HL-60 (cell line): ENCODE measurements around the gene KLHL26.
"Not testable (repeated sequence)": the region's sequence is repeated elsewhere in the genome, so short reads cannot be mapped to it uniquely, and the experiment has no call there.

Source experiments
- POLR2AphosphoS5 ChIP-seq: IDR thresholded peaks from 2 replicates; pipeline ENCODE4 v1.6.1; 2012; ENCODE audit warnings: low read depth
- TF ChIP-seq, protein P1 (sequence below): IDR thresholded peaks from 2 replicates; pipeline ENCODE4 v1.6.1; 2012; ENCODE audit warnings: low read depth; ENCODE audit not compliant: insufficient replicate concordance
- TF ChIP-seq, protein P2 (sequence below): IDR thresholded peaks from one replicate; pipeline ENCODE4 v1.5.1; 2011; ENCODE audit warnings: low read length, control low read depth, inconsistent platforms; ENCODE audit not compliant: insufficient read depth

DNA sequence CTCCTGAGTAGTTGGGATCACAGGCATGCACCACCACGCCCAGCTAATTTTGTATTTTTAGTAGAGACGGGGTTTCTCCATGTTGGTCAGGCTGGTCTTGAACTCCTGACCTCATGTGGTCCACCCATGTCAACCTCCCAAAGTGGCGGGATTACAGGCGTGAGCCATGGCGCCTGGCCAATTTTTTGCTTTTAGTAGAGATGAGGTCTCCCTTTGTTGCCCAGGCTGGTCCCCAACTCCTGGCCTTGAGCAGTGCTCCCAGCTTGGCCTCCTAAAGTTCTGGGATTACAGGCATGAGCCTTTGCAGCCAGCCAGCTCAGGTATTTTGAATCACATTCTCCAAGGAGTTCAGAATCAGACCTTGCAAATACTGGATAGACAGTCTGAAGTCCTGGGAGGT is 44.1 kb upstream of the KLHL26 start:
- not testable (repeated sequence) for TF ChIP-seq POLR2AphosphoS5
- TF ChIP-seq, protein P1, sequence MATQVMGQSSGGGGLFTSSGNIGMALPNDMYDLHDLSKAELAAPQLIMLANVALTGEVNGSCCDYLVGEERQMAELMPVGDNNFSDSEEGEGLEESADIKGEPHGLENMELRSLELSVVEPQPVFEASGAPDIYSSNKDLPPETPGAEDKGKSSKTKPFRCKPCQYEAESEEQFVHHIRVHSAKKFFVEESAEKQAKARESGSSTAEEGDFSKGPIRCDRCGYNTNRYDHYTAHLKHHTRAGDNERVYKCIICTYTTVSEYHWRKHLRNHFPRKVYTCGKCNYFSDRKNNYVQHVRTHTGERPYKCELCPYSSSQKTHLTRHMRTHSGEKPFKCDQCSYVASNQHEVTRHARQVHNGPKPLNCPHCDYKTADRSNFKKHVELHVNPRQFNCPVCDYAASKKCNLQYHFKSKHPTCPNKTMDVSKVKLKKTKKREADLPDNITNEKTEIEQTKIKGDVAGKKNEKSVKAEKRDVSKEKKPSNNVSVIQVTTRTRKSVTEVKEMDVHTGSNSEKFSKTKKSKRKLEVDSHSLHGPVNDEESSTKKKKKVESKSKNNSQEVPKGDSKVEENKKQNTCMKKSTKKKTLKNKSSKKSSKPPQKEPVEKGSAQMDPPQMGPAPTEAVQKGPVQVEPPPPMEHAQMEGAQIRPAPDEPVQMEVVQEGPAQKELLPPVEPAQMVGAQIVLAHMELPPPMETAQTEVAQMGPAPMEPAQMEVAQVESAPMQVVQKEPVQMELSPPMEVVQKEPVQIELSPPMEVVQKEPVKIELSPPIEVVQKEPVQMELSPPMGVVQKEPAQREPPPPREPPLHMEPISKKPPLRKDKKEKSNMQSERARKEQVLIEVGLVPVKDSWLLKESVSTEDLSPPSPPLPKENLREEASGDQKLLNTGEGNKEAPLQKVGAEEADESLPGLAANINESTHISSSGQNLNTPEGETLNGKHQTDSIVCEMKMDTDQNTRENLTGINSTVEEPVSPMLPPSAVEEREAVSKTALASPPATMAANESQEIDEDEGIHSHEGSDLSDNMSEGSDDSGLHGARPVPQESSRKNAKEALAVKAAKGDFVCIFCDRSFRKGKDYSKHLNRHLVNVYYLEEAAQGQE = not testable (repeated sequence)
- TF ChIP-seq, protein P2, sequence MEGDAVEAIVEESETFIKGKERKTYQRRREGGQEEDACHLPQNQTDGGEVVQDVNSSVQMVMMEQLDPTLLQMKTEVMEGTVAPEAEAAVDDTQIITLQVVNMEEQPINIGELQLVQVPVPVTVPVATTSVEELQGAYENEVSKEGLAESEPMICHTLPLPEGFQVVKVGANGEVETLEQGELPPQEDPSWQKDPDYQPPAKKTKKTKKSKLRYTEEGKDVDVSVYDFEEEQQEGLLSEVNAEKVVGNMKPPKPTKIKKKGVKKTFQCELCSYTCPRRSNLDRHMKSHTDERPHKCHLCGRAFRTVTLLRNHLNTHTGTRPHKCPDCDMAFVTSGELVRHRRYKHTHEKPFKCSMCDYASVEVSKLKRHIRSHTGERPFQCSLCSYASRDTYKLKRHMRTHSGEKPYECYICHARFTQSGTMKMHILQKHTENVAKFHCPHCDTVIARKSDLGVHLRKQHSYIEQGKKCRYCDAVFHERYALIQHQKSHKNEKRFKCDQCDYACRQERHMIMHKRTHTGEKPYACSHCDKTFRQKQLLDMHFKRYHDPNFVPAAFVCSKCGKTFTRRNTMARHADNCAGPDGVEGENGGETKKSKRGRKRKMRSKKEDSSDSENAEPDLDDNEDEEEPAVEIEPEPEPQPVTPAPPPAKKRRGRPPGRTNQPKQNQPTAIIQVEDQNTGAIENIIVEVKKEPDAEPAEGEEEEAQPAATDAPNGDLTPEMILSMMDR = not testable (repeated sequence)
